Stimulated activated CD8-positive, alpha-beta memory T cell treated with anti-CD3 and anti-CD28 coated beads, Interleukin-12 subunit alpha, Interleukin-12 subunit beta, amount 100 ng/mL, for 24 hours (primary cell): ENCODE results near the gene FAM83D.

Experiments used
- DNase-seq: peaks from one replicate; pipeline ENCODE4 v3.0.0-alpha.2; 2020; ENCODE audit errors: extremely low read depth

FAM83D gene

GRCh38 chr20:38926142-38926933 is at the start of gene FAM83D:
Gene FAM83D, plus strand, starts transcription at chr20:38926417. Its CDS starts 26 bp downstream, at chr20:38926443.
- peak; percentile 85 for DNase-seq

GRCh38 chr20:38877483-38877882 is 48.7 kb upstream of the FAM83D start:
- no peak for DNase-seq

GRCh38 chr20:38878866-38879265 is 47.4 kb upstream of the FAM83D start:
- DNase-seq, result no peak

- no peak for DNase-seq
These were observed 45.1 kb upstream of the FAM83D start for GRCh38 chr20:38880952-38881735.

- DNase-seq, result no peak
These were observed 44.3 kb upstream of the FAM83D start for GRCh38 chr20:38881806-38882440.

- DNase-seq, result no peak
These were observed 43.6 kb upstream of the FAM83D start for GRCh38 chr20:38882600-38882999.

GRCh38 chr20:38883081-38883980 is 42.9 kb upstream of the FAM83D start:
- no peak for DNase-seq

- DNase-seq, result no peak
These were observed 42.1 kb upstream of the FAM83D start for GRCh38 chr20:38883981-38884733.

GRCh38 chr20:38885357-38885756 is 40.9 kb upstream of the FAM83D start:
- DNase-seq, result no peak

GRCh38 chr20:38888059-38888831 is 38.0 kb upstream of the FAM83D start:
- DNase-seq, result no peak

- DNase-seq, result no peak
These were observed 37.2 kb upstream of the FAM83D start for GRCh38 chr20:38889050-38889449.

- DNase-seq, result no peak
These were observed 36.3 kb upstream of the FAM83D start for GRCh38 chr20:38889792-38890496.

- DNase-seq, result no peak
These were observed 35.8 kb upstream of the FAM83D start for GRCh38 chr20:38890497-38890818.

GRCh38 chr20:38892091-38892981 is 33.9 kb upstream of the FAM83D start:
- DNase-seq, result no peak

GRCh38 chr20:38893056-38893564 is 33.1 kb upstream of the FAM83D start:
- no peak for DNase-seq

GRCh38 chr20:38893565-38894090 is 32.6 kb upstream of the FAM83D start:
- DNase-seq, result peak; percentile 42

GRCh38 chr20:38894091-38894847 is 31.9 kb upstream of the FAM83D start:
- DNase-seq, result no peak
